Endometrial microvascular endothelial cells (primary cell): Measurements from ENCODE around the gene NR2C2. TPM values are rescaled to one million over a fixed set of nuclear protein-coding genes. Genes with fewer than 3 reads are reported as not detected.
"Not testable (repeated sequence)": the region's sequence is repeated elsewhere in the genome, so short reads cannot be mapped to it uniquely, and the experiment has no call there.

ENCODE experiments used
- in situ Hi-C: cut with HindIII; loops from 2 replicates; pipeline ENCODE4 v1.10.0; 2017; ENCODE audit warnings: low sequenced_read_pairs, low pct_unique_long_range_greater_than_20kb; ENCODE audit errors: inconsistent ontology term
- total RNA-seq: library from RNA; depleted of rRNA; stranded (reverse); fragments of >200 nt; gene quantifications from one replicate; pipeline ENCODE4 v1.2.3, GENCODE V29; 2015; ENCODE audit errors: inconsistent ontology term

NR2C2 gene
- total RNA-seq: 23.0 TPM

GRCh38 chr3:14947100-14947885 is at the start of gene NR2C2:
Gene NR2C2, plus strand, starts transcription at chr3:14947583. Its CDS starts 56,332 bp downstream, at chr3:15003915.
- in situ Hi-C loops: loop anchor here (10.0 to 25.0 kb wide), 2 partner anchors 98 to 285 kb away; partner anchors contain the start of gene CCDC174

- in situ Hi-C loops: no loop called here
Observed at GRCh38 chr3:14898929-14899328, 48.5 kb upstream of the NR2C2 start.

GRCh38 chr3:14899993-14900618 is 47.3 kb upstream of the NR2C2 start:
- in situ Hi-C loops: no loop called here

GRCh38 chr3:14900881-14901873 is 46.2 kb upstream of the NR2C2 start:
- in situ Hi-C loops: no loop called here

- in situ Hi-C loops: no loop called here
Observed at GRCh38 chr3:14902719-14903118, 44.7 kb upstream of the NR2C2 start.

- in situ Hi-C loops: not testable (repeated sequence)
Observed at GRCh38 chr3:14903501-14903900, 43.9 kb upstream of the NR2C2 start.

GRCh38 chr3:14905055-14905657 is 42.2 kb upstream of the NR2C2 start:
- in situ Hi-C loops: no loop called here

GRCh38 chr3:14906355-14906971 is 40.9 kb upstream of the NR2C2 start:
- in situ Hi-C loops: no loop called here

GRCh38 chr3:14907043-14907966 is 40.1 kb upstream of the NR2C2 start:
- in situ Hi-C loops: no loop called here

GRCh38 chr3:14909250-14909649 is 38.1 kb upstream of the NR2C2 start:
- in situ Hi-C loops: no loop called here

GRCh38 chr3:14911651-14912050 is 35.7 kb upstream of the NR2C2 start:
- in situ Hi-C loops: no loop called here

- in situ Hi-C loops: no loop called here
Observed at GRCh38 chr3:14913071-14913925, 34.1 kb upstream of the NR2C2 start.

GRCh38 chr3:14913926-14914778 is 33.2 kb upstream of the NR2C2 start:
- in situ Hi-C loops: no loop called here

- in situ Hi-C loops: no loop called here
Observed at GRCh38 chr3:14914779-14915117, 32.6 kb upstream of the NR2C2 start.

GRCh38 chr3:14915636-14916222 is 31.7 kb upstream of the NR2C2 start:
- in situ Hi-C loops: no loop called here
